Gastrocnemius medialis (tissue), 4 donors: ENCODE results near the gene DDX28. TPM values are rescaled to one million over a fixed set of nuclear protein-coding genes. Genes with fewer than 3 reads are reported as not detected.

Experiments used
- ATAC-seq, 2 donors: fragments of 150-250 bp; one replicate each; pipeline ENCODE4 v1.9.1; 2016
- DNase-seq, 2 donors: peaks; one replicate each; pipeline ENCODE4 v3.0.0-alpha.2; 2019
- H3K27ac ChIP-seq, 4 donors: fragments of 200-600 bp; sonication (generic); 1 replicate in 1 of 4; 2 replicates in 3 of 4; pipeline ENCODE4 v1.5.1; 2016 to 2018; ENCODE audit warnings: mild to moderate bottlenecking in 2 of 4, moderate library complexity in 1 of 4
- H3K27me3 ChIP-seq, 3 donors: fragments of 200-600 bp; sonication (generic) in 2 of 3; 1 replicate in 1 of 3; 2 replicates in 2 of 3; pipeline versions ENCODE4 v1.5.1 to v1.6.0; 2016 to 2019; ENCODE audit warnings: mild to moderate bottlenecking in 1 of 3, moderate library complexity in 1 of 3
- H3K36me3 ChIP-seq, 2 donors: fragments of 200-600 bp; sonication (generic) in 1 of 2; one replicate each; pipeline ENCODE4 v1.5.1; 2017 to 2018
- H3K4me1 ChIP-seq, 2 donors: fragments of 200-600 bp; sonication (generic) in 1 of 2; one replicate each; pipeline ENCODE4 v1.5.1; 2016 to 2017; ENCODE audit warnings: mild to moderate bottlenecking in 2 of 2
- H3K4me3 ChIP-seq, 4 donors: fragments of 200-600 bp; sonication (generic) in 3 of 4; 1 replicate in 1 of 4; 2 replicates in 3 of 4; pipeline ENCODE4 v1.5.1; 2016 to 2019; ENCODE audit warnings: mild to moderate bottlenecking in 2 of 4
- H3K9me3 ChIP-seq, 3 donors: fragments of 200-600 bp; sonication (generic) in 2 of 3; 1 replicate in 1 of 3; 2 replicates in 2 of 3; pipeline ENCODE4 v1.5.1; 2016 to 2019
- CTCF ChIP-seq, 5 experiments: fragments of 450-650 bp in 3 of 5; fragments of 200-600 bp in 2 of 5; sonication (generic) in 2 of 5; IDR thresholded peaks in 4 of 5; conservative IDR thresholded peaks in 1 of 5; 1 replicate in 4 of 5; 2 replicates in 1 of 5; pipeline ENCODE4 v1.5.1; 2016 to 2019; ENCODE audit warnings: antibody characterized with exemption in 5 of 5, mild to moderate bottlenecking in 3 of 5, moderate library complexity in 3 of 5
- POLR2A ChIP-seq, 2 donors: fragments of 450-650 bp; IDR thresholded peaks; one replicate each; pipeline ENCODE4 v1.6.1; 2017; ENCODE audit warnings: antibody characterized with exemption in 2 of 2, mild to moderate bottlenecking in 2 of 2, moderate library complexity in 2 of 2
- in situ Hi-C, 4 donors: fragments of 200-750 bp; cut with MboI; loops; one replicate each; pipeline versions ENCODE4 v1.15.0 to v1.8.0; 2017; ENCODE audit warnings: low sequenced_read_pairs in 4 of 4
- intact Hi-C: fragments of 100-400 bp; cut with DNase I; formaldehyde crosslinking; loops from one replicate; pipeline ENCODE4 v1.15.1; 2023; ENCODE audit warnings: low total_unique reads
- total RNA-seq, 4 donors: library from RNA; depleted of rRNA; stranded (reverse); fragments of >200 nt; gene quantifications; one replicate each; pipeline versions ENCODE4 v1.1.0 to v1.2.3, GENCODE V29; 2016

Gene DDX28
- total RNA-seq, 4 donors from 2014 or later: 6.2 to 16.1 (median 10.4) TPM

GRCh38 chr16:68061396-68061795 lies 38.4 kb upstream of the DDX28 start:
- no peak for ATAC-seq
- intact Hi-C loops: loop anchor here (5.0 kb wide), 1 partner anchor 244 kb away; no protein-coding TSS in a partner anchor
- no peak overlapping the region for H3K27ac ChIP-seq
- DNase-seq: no peak
- no peak overlapping the region for H3K4me3 ChIP-seq
- in situ Hi-C loops: no loop called here
- H3K36me3 ChIP-seq: no peaks in the 10 kb centered on the region
- peaks cover 20 to 27% of the 10 kb centered on the region in 2 donors for H3K4me1 ChIP-seq
- TF ChIP-seq POLR2A (IDR thresholded peaks at IDR 0.05): no peak
- no peak for TF ChIP-seq CTCF (IDR thresholded peaks at IDR 0.05 in 4 of 5, conservative IDR thresholded peaks at IDR 0.05 in 1 of 5)
- no peaks in the 10 kb centered on the region for H3K27me3 ChIP-seq
- H3K9me3 ChIP-seq: no peaks in the 10 kb centered on the region

GRCh38 chr16:68059804-68060203 lies 36.8 kb upstream of the DDX28 start:
- H3K27ac ChIP-seq: no peak overlapping the region
- no peaks in the 10 kb centered on the region for H3K27me3 ChIP-seq
- H3K4me1 ChIP-seq: peaks cover 7 to 12% of the 10 kb centered on the region in 2 donors
- no peaks in the 10 kb centered on the region for H3K9me3 ChIP-seq
- intact Hi-C loops: loop anchor here (5.0 kb wide), 1 partner anchor 243 kb away; no protein-coding TSS in a partner anchor
- no peak overlapping the region for H3K4me3 ChIP-seq
- TF ChIP-seq POLR2A (IDR thresholded peaks at IDR 0.05) (no peak), CTCF (IDR thresholded peaks at IDR 0.05 in 4 of 5, conservative IDR thresholded peaks at IDR 0.05 in 1 of 5) (no peak)
- in situ Hi-C loops: no loop called here
- no peak for ATAC-seq
- H3K36me3 ChIP-seq: no peaks in the 10 kb centered on the region
- no peak for DNase-seq

- intact Hi-C loops: no loop called here
- no peak for ATAC-seq
- peaks cover 0 to 34% of the 10 kb centered on the region in 2 donors for H3K36me3 ChIP-seq
Observed at GRCh38 chr16:68055395-68055794, 32.4 kb upstream of the DDX28 start.

GRCh38 chr16:68049449-68049848 lies 26.4 kb upstream of the DDX28 start:
- intact Hi-C loops: no loop called here
- no peak for TF ChIP-seq CTCF (IDR thresholded peaks at IDR 0.05 in 4 of 5, conservative IDR thresholded peaks at IDR 0.05 in 1 of 5)
- no peak for TF ChIP-seq POLR2A (IDR thresholded peaks at IDR 0.05)
- Histone ChIP-seq H3K4me1 (no peaks in the 10 kb centered on the region), H3K36me3 (peaks cover 0 to 43% of the 10 kb centered on the region in 2 donors), H3K27ac (no peak overlapping the region), H3K4me3 (no peak overlapping the region), H3K9me3 (no peaks in the 10 kb centered on the region), H3K27me3 (no peaks in the 10 kb centered on the region)
- in situ Hi-C loops: loop anchor here (5.0 to 25.0 kb wide), 5 partner anchors 55 to 362 kb away; partner anchors contain the start of genes DPEP2 (in 1 of the 4), RANBP10 (in 1 of the 4) and TSNAXIP1 (in 1 of the 4)
- no peak for ATAC-seq
- DNase-seq: no peak

More at GRCh38 chr16:68055395-68055794, 32.4 kb upstream of the DDX28 start:
- DNase-seq: no peak
- in situ Hi-C loops: no loop called here
- Histone ChIP-seq H3K4me3 (no peak overlapping the region), H3K9me3 (no peaks in the 10 kb centered on the region), H3K4me1 (no peaks in the 10 kb centered on the region), H3K27ac (no peak overlapping the region), H3K27me3 (no peaks in the 10 kb centered on the region)
- TF ChIP-seq POLR2A (IDR thresholded peaks at IDR 0.05) (no peak), CTCF (IDR thresholded peaks at IDR 0.05 in 4 of 5, conservative IDR thresholded peaks at IDR 0.05 in 1 of 5) (no peak)

- no peak for ATAC-seq
- no peaks in the 10 kb centered on the region for H3K27me3 ChIP-seq
- no peak for DNase-seq
- H3K27ac ChIP-seq: peak overlapping the region in 1 of 4 donors; percentile 22
- no peaks in the 10 kb centered on the region for H3K9me3 ChIP-seq
- in situ Hi-C loops (loop anchor here (5.0 to 25.0 kb wide), 5 partner anchors 53 to 361 kb away; partner anchors contain the start of genes DPEP2 (in 1 of the 4), RANBP10 (in 1 of the 4) and TSNAXIP1 (in 1 of the 4)), intact Hi-C loops (no loop called here)
- H3K36me3 ChIP-seq: peaks cover 0 to 29% of the 10 kb centered on the region in 2 donors
- no peaks in the 10 kb centered on the region for H3K4me1 ChIP-seq
- TF ChIP-seq POLR2A (IDR thresholded peaks at IDR 0.05): no peak
- TF ChIP-seq CTCF (IDR thresholded peaks at IDR 0.05 in 4 of 5, conservative IDR thresholded peaks at IDR 0.05 in 1 of 5): no peak
- H3K4me3 ChIP-seq: no peak overlapping the region
Observed at GRCh38 chr16:68047987-68048386, 25.0 kb upstream of the DDX28 start.
